Suprapubic skin (tissue), 4 donors: Measurements from ENCODE around the gene CABLES1. TPM values are rescaled to one million over a fixed set of nuclear protein-coding genes. Genes with fewer than 3 reads are reported as not detected.

ENCODE experiments used
- DNase-seq, 2 donors: peaks; one replicate each; pipeline ENCODE4 v3.0.0-alpha.2; 2019; ENCODE audit warnings: low spot score in 2 of 2
- H3K27ac ChIP-seq: fragments of 200-600 bp; sonication (generic); one replicate; pipeline ENCODE4 v1.5.1; 2019
- H3K27me3 ChIP-seq: fragments of 200-600 bp; sonication (generic); one replicate; pipeline ENCODE4 v1.5.1; 2019
- H3K36me3 ChIP-seq: fragments of 200-600 bp; sonication (generic); one replicate; pipeline ENCODE4 v1.5.1; 2019
- H3K4me1 ChIP-seq: fragments of 200-600 bp; sonication (generic); one replicate; pipeline ENCODE4 v1.5.1; 2019
- H3K4me3 ChIP-seq: fragments of 200-600 bp; sonication (generic); one replicate; pipeline ENCODE4 v1.5.1; 2019; ENCODE audit warnings: mild to moderate bottlenecking
- H3K9me3 ChIP-seq: fragments of 200-600 bp; sonication (generic); one replicate; pipeline ENCODE4 v1.5.1; 2019
- EP300 ChIP-seq: sonication (generic); formaldehyde crosslinking; IDR thresholded peaks from one replicate; pipeline ENCODE4 v1.6.1; 2017; ENCODE audit warnings: antibody characterized with exemption
- POLR2A ChIP-seq, 2 donors: fragments of 450-650 bp; IDR thresholded peaks; one replicate each; pipeline ENCODE4 v1.6.1; 2017; ENCODE audit warnings: antibody characterized with exemption in 2 of 2, mild to moderate bottlenecking in 2 of 2, moderate library complexity in 2 of 2
- POLR2AphosphoS5 ChIP-seq, 3 donors: sonication (generic); formaldehyde crosslinking; IDR thresholded peaks; one replicate each; pipeline ENCODE4 v1.6.1; 2017; ENCODE audit warnings: antibody characterized with exemption in 3 of 3
- WGBS: methylation state at CpG from one replicate; pipeline ENCODE4 v1.1.5; 2018; 5-methylcytosine and 5-hydroxymethylcytosine counted together
- total RNA-seq, 4 donors: library from RNA; depleted of rRNA; stranded (reverse); fragments of >200 nt; gene quantifications; one replicate each; pipeline ENCODE4 v1.1.0, GENCODE V29; 2016
- TF ChIP-seq, protein P1 (sequence below), 2 donors: fragments of 200-600 bp in 1 of 2; fragments of 450-650 bp in 1 of 2; sonication (generic) in 1 of 2; IDR thresholded peaks; one replicate each; pipeline ENCODE4 v1.5.1; 2016 to 2019; ENCODE audit warnings: antibody characterized with exemption in 2 of 2, mild to moderate bottlenecking in 1 of 2, moderate library complexity in 1 of 2

The CABLES1 gene
- total RNA-seq, 4 donors from 2014 or later, result 24.9 to 42.2 (median 38.0) TPM

DNA sequence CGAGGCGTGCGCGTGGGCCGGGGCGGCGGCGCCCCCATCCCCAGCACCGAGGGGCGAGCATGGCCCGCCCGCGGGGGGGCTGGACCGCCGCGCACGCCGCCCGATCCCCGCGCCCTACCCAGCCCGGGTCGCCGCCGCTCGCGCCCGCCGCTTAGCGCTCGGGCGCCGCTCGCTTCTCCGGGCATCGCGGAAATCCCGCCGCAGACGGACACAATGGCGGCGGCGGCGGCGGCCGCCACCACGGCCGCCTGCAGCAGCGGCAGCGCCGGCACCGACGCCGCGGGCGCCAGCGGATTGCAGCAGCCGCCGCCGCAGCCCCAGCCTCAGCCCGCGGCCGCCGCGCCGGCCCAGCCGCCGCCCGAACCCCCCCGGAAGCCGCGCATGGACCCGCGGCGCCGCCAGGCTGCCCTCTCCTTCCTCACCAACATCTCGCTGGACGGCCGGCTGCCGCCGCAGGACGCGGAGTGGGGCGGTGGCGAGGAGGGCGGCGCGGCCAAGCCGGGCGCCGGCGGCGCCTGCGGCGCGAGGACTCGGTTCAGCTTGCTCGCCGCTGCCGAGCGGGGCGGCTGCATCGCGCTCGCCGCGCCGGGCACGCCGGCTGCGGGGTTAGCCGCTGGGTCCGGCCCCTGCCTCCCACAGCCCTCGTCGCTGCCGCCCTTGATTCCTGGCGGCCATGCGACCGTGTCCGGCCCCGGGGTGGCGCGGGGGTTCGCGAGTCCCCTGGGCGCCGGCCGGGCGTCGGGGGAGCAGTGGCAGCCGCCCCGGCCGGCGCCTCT, 453 bp downstream of the CABLES1 start:
- peak in 1 of 2 donors; percentile 54 for DNase-seq
- Histone ChIP-seq H3K27ac (peak overlapping the region; percentile 86), H3K27me3 (no peaks in the 10 kb centered on the region), H3K36me3 (no peaks in the 10 kb centered on the region), H3K4me3 (peak overlapping the region; percentile 68), H3K9me3 (no peaks in the 10 kb centered on the region), H3K4me1 (peaks cover 49% of the 10 kb centered on the region)
- no CpG with 5 or more reads among the region's 134 CpGs for WGBS
- TF ChIP-seq POLR2AphosphoS5 (IDR thresholded peaks at IDR 0.05) (no peak), EP300 (no peak), POLR2A (IDR thresholded peaks at IDR 0.05) (no peak)
- TF ChIP-seq, protein P1, sequence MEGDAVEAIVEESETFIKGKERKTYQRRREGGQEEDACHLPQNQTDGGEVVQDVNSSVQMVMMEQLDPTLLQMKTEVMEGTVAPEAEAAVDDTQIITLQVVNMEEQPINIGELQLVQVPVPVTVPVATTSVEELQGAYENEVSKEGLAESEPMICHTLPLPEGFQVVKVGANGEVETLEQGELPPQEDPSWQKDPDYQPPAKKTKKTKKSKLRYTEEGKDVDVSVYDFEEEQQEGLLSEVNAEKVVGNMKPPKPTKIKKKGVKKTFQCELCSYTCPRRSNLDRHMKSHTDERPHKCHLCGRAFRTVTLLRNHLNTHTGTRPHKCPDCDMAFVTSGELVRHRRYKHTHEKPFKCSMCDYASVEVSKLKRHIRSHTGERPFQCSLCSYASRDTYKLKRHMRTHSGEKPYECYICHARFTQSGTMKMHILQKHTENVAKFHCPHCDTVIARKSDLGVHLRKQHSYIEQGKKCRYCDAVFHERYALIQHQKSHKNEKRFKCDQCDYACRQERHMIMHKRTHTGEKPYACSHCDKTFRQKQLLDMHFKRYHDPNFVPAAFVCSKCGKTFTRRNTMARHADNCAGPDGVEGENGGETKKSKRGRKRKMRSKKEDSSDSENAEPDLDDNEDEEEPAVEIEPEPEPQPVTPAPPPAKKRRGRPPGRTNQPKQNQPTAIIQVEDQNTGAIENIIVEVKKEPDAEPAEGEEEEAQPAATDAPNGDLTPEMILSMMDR (IDR thresholded peaks at IDR 0.05), result no peak

DNA sequence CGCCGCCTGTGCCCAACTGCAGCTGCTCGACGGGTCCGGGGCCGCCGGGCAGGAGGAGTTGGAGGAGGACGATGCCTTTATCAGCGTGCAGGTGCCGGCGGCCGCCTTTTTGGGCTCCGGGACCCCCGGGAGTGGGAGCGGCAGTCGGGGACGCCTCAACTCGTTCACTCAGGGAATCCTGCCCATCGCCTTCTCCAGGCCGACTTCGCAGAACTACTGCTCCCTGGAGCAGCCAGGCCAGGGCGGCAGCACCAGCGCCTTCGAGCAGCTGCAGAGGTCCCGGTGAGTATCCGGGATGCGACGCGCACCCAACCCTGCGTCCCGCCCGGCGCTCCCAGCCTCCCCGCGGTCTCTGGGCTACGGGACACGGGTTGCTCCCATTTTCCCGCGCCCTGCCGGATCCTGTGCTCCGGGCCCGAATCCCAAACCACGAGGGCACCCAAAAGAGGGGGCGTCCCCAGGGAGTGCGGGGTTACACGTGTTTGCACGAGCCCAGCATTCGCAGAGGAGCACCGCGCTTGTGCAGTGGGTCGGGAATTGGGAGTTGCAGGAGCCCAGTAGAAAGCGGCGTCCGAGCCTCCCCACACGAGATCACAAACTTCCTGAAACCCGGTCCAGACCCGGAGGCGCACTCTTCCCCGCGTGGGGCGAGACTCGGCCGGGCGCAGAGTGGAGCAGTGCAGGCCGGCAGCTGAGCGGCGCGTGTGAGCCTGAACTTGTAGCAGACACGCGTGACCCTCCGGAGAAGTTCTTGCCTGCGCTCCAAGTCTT, 1.2 kb downstream of the CABLES1 start:
- peak overlapping the region; percentile 86 for H3K27ac ChIP-seq
- H3K4me1 ChIP-seq, result peaks cover 56% of the 10 kb centered on the region
- H3K4me3 ChIP-seq, result peak overlapping the region; percentile 68
- no peaks in the 10 kb centered on the region for H3K9me3 ChIP-seq
- TF ChIP-seq, protein P1 (IDR thresholded peaks at IDR 0.05), result no peak
- TF ChIP-seq EP300, result no peak
- TF ChIP-seq POLR2AphosphoS5 (IDR thresholded peaks at IDR 0.05), result no peak
- H3K27me3 ChIP-seq, result no peaks in the 10 kb centered on the region
- H3K36me3 ChIP-seq, result no peaks in the 10 kb centered on the region
- 14% methylated on average over 7 of the region's 72 CpGs for WGBS
- peak; percentile 73 to 89 for DNase-seq

- TF ChIP-seq, protein P1 (IDR thresholded peaks at IDR 0.05), result no peak
- no peak for TF ChIP-seq EP300
- no peak for TF ChIP-seq POLR2AphosphoS5 (IDR thresholded peaks at IDR 0.05)
- TF ChIP-seq POLR2A (IDR thresholded peaks at IDR 0.05), result no peak
- H3K4me3 ChIP-seq, result peak overlapping the region; percentile 68
- no peaks in the 10 kb centered on the region for H3K36me3 ChIP-seq
- peaks cover 63% of the 10 kb centered on the region for H3K4me1 ChIP-seq
- peak overlapping the region; percentile 86 for H3K27ac ChIP-seq
- WGBS, result 23% methylated on average over 12 of the region's 12 CpGs
- no peaks in the 10 kb centered on the region for H3K27me3 ChIP-seq
- DNase-seq, result no peak
- no peaks in the 10 kb centered on the region for H3K9me3 ChIP-seq
Observed at GRCh38 chr18:23137097-23137635, 1.9 kb downstream of the CABLES1 start.

- WGBS, result 36% methylated on average over 1 of the region's 9 CpGs
- no peak for DNase-seq
- peak overlapping the region; percentile 68 for H3K4me3 ChIP-seq
- peak overlapping the region; percentile 86 for H3K27ac ChIP-seq
- peaks cover 69% of the 10 kb centered on the region for H3K4me1 ChIP-seq
- TF ChIP-seq POLR2A (IDR thresholded peaks at IDR 0.05), result no peak
- TF ChIP-seq, protein P1 (IDR thresholded peaks at IDR 0.05), result no peak
- no peak for TF ChIP-seq EP300
- TF ChIP-seq POLR2AphosphoS5 (IDR thresholded peaks at IDR 0.05), result no peak
- no peaks in the 10 kb centered on the region for H3K9me3 ChIP-seq
- no peaks in the 10 kb centered on the region for H3K27me3 ChIP-seq
- H3K36me3 ChIP-seq, result no peaks in the 10 kb centered on the region
Observed at GRCh38 chr18:23137788-23138216, 2.5 kb downstream of the CABLES1 start.

DNA sequence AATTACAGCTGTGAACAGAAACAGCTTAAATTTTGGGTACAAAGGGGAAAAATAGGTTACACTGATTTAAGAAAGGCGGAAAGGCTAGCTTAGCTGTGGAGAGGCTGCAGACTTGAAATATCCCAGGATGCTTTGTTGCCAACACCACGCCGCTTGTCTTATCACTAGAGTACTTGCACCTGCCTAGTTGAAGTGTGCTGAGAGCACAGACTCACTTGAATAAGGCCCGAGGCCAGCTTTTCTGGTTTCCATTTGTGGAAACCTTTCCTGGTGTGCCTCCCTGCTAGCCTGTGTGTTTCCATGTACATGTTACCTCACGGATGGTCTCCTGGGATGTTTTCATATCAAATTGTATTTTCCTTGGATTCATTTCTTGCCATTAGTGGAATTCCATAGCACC, 3.2 kb downstream of the CABLES1 start:
- H3K36me3 ChIP-seq, result no peaks in the 10 kb centered on the region
- H3K27ac ChIP-seq, result no peak overlapping the region
- H3K27me3 ChIP-seq, result no peaks in the 10 kb centered on the region
- no peak for DNase-seq
- TF ChIP-seq POLR2A (IDR thresholded peaks at IDR 0.05), result no peak
- H3K4me1 ChIP-seq, result peaks cover 75% of the 10 kb centered on the region
- no peak overlapping the region for H3K4me3 ChIP-seq
- 68% methylated on average over 5 of the region's 5 CpGs for WGBS
- no peaks in the 10 kb centered on the region for H3K9me3 ChIP-seq
